ENCODE data around the gene CAMTA1.

DNA sequence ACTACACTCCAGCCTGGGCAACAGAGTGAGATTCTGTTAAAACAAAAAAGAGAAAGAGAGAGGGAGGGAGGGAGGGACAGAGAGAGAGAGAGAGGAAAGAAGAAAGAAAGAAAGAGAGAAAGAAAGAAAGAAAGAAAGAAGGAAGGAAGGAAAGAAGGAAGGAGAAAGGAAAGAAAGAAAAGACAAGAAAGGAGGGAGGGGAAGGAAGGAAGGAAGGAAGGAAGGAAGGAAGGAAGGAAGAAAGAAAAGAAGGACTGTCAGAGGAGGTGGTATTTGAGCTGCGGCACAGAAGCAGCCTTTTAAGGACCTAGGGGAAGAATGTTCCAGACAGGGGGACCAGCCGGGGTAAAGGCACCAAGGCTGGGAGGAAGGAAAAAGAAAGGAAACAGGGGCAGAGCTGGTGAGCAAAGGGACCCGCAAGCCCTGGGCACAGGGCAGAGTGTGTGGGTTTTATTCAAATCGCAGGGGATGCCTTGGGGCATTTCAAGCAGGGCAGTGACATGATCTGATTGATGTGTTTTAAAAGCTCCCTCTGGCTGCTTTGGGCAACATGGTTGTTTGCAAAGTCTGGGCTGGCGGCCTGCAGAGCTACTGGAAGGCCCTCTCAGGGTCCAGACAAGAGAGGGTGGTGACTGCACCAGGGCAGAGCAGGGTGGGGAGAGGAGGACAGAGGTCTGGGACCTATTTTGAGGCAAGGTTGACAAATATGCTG is 808.9 kb downstream of the CAMTA1 start:
- TF ChIP-seq, protein P1, sequence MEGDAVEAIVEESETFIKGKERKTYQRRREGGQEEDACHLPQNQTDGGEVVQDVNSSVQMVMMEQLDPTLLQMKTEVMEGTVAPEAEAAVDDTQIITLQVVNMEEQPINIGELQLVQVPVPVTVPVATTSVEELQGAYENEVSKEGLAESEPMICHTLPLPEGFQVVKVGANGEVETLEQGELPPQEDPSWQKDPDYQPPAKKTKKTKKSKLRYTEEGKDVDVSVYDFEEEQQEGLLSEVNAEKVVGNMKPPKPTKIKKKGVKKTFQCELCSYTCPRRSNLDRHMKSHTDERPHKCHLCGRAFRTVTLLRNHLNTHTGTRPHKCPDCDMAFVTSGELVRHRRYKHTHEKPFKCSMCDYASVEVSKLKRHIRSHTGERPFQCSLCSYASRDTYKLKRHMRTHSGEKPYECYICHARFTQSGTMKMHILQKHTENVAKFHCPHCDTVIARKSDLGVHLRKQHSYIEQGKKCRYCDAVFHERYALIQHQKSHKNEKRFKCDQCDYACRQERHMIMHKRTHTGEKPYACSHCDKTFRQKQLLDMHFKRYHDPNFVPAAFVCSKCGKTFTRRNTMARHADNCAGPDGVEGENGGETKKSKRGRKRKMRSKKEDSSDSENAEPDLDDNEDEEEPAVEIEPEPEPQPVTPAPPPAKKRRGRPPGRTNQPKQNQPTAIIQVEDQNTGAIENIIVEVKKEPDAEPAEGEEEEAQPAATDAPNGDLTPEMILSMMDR (optimal IDR thresholded peaks at IDR 0.05 in 1 of 3, IDR thresholded peaks at IDR 0.05 in 1 of 3, conservative IDR thresholded peaks at IDR 0.05 in 1 of 3; ENCODE audit: extremely low read depth in 1 of 3, insufficient read depth in 2 of 3, low read length in 3 of 3) = no peak
- no peak for TF ChIP-seq EZH2 (IDR thresholded peaks at IDR 0.05; ENCODE audit: low read length)

Measured in keratinocyte (primary cell).